ENCODE data around the gene SLC16A8. TPM values are rescaled to one million over a fixed set of nuclear protein-coding genes. Genes with fewer than 3 reads are reported as not detected.

SLC16A8 gene
- total and polyA plus RNA-seq, 9 of the 15 experiments (the other 6 are each of a cell fraction or from before 2014, with no cell fraction given): not detected

DNA sequence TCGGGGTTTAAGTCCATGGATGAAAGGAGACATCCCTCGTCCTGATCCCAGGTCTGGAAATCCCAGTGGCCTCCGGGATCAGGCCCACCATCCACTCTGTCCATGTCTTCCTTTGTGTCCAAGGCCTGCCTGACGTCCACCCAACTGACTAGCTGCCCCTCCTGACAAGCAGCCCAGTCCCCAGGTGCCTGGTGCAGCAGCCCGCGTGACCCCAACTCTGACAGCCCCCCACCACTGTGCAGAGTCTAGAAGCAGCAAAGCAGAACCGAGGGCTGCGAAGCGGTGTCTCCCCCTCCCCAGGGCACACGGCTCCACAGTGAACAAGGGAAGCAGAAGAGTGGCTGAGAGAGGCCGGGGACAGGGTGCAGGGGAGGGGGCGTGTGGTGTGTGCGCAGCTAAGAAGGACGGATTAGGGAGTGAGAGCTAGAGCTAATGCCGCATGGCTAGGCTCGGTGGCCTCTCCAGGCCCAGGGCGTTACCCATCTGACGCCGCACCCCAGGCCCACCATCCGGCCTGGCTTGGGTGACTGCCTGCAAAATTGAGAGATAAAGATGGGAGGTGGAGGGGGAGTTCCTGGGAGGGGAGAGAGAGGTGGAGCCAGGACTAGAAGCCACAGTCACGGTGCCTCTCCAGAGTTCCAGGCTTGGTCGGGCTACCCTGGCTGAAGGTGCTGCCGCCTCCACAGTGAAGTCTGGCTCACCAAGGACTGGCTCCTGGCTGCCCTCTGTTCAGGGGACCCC, 43.1 kb upstream of the SLC16A8 start (continued):
- TF ChIP-seq EP400 (IDR thresholded peaks at IDR 0.05): peak; percentile 75; the same call in 1 of the 2 replicates
- no peak for TF ChIP-seq DNMT1 (IDR thresholded peaks at IDR 0.05)
- 0 out of 2 replicates have a peak, but pooled peaks have one; percentile 25 for TF ChIP-seq GABPB1 (CRISPR knock-in tag; IDR thresholded peaks at IDR 0.05)
- no peak for TF ChIP-seq MAFK (IDR thresholded peaks at IDR 0.05; ENCODE audit: low read length)
- 0 out of 2 replicates have a peak, but pooled peaks have one; percentile 5 for TF ChIP-seq ELF4 (CRISPR knock-in tag; IDR thresholded peaks at IDR 0.05)
- peak in 1 of 2 experiments; percentile 51; a peak in 2 of 4 replicates for TF ChIP-seq NRF1 (conservative IDR thresholded peaks at IDR 0.05 in 1 of 2, IDR thresholded peaks at IDR 0.05 in 1 of 2)
- no peak for TF ChIP-seq HLTF (IDR thresholded peaks at IDR 0.05)
- no peak for TF ChIP-seq SMAD1 (IDR thresholded peaks at IDR 0.05; ENCODE audit: low read depth, low read length, partially characterized antibody)
- TF ChIP-seq ZNF165 (CRISPR knock-in tag; IDR thresholded peaks at IDR 0.05; ENCODE audit: borderline replicate concordance): no peak
- TF ChIP-seq SNRNP70 (optimal IDR thresholded peaks at IDR 0.05; ENCODE audit: low read depth, low read length): no peak
- no peak for TF ChIP-seq NR4A1 (CRISPR knock-in tag; IDR thresholded peaks at IDR 0.05)
- TF ChIP-seq NR4A1 (tag; IDR thresholded peaks at IDR 0.05): peak; percentile 56; the same call in 1 of the 2 replicates
- TF ChIP-seq PHB2 (IDR thresholded peaks at IDR 0.05; ENCODE audit: low read depth): no peak
- no peak for TF ChIP-seq MCM5 (IDR thresholded peaks at IDR 0.05; ENCODE audit: low read depth)
- no peak for TF ChIP-seq TEAD2 (tag; IDR thresholded peaks at IDR 0.05)
- TF ChIP-seq ATF7 (IDR thresholded peaks at IDR 0.05): no peak
- TF ChIP-seq NFRKB (IDR thresholded peaks at IDR 0.05; ENCODE audit: low read depth): 0 out of 2 replicates have a peak, but pooled peaks have one; percentile 51
- TF ChIP-seq, protein P1, sequence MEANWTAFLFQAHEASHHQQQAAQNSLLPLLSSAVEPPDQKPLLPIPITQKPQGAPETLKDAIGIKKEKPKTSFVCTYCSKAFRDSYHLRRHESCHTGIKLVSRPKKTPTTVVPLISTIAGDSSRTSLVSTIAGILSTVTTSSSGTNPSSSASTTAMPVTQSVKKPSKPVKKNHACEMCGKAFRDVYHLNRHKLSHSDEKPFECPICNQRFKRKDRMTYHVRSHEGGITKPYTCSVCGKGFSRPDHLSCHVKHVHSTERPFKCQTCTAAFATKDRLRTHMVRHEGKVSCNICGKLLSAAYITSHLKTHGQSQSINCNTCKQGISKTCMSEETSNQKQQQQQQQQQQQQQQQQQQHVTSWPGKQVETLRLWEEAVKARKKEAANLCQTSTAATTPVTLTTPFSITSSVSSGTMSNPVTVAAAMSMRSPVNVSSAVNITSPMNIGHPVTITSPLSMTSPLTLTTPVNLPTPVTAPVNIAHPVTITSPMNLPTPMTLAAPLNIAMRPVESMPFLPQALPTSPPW (CRISPR knock-in tag; IDR thresholded peaks at IDR 0.05): peak; percentile 48
- peak; percentile 44 for TF ChIP-seq JUND (IDR thresholded peaks at IDR 0.05; ENCODE audit: borderline replicate concordance, low read depth, low read length)
- TF ChIP-seq JUND (tag; IDR thresholded peaks at IDR 0.05; ENCODE audit: borderline replicate concordance, low read depth, low read length): peak; percentile 35; the same call in 1 of the 3 replicates
- TF ChIP-seq RAD51 (IDR thresholded peaks at IDR 0.05; ENCODE audit: borderline replicate concordance, low read depth): no peak
- TF ChIP-seq FOXA3 (CRISPR knock-in tag; conservative IDR thresholded peaks at IDR 0.05 in 1 of 2, IDR thresholded peaks at IDR 0.05 in 1 of 2): no peak
- no peak for TF ChIP-seq FOS (IDR thresholded peaks at IDR 0.05; ENCODE audit: extremely low read depth, insufficient read length)
- TF ChIP-seq CTBP1 (IDR thresholded peaks at IDR 0.05; ENCODE audit: borderline replicate concordance): peak; percentile 57; the same call in 1 of the 2 replicates
- TF ChIP-seq, protein P2, sequence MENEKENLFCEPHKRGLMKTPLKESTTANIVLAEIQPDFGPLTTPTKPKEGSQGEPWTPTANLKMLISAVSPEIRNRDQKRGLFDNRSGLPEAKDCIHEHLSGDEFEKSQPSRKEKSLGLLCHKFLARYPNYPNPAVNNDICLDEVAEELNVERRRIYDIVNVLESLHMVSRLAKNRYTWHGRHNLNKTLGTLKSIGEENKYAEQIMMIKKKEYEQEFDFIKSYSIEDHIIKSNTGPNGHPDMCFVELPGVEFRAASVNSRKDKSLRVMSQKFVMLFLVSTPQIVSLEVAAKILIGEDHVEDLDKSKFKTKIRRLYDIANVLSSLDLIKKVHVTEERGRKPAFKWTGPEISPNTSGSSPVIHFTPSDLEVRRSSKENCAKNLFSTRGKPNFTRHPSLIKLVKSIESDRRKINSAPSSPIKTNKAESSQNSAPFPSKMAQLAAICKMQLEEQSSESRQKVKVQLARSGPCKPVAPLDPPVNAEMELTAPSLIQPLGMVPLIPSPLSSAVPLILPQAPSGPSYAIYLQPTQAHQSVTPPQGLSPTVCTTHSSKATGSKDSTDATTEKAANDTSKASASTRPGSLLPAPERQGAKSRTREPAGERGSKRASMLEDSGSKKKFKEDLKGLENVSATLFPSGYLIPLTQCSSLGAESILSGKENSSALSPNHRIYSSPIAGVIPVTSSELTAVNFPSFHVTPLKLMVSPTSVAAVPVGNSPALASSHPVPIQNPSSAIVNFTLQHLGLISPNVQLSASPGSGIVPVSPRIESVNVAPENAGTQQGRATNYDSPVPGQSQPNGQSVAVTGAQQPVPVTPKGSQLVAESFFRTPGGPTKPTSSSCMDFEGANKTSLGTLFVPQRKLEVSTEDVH (IDR thresholded peaks at IDR 0.05; ENCODE audit: low read depth, partially characterized antibody): no peak
- TF ChIP-seq, protein P3, sequence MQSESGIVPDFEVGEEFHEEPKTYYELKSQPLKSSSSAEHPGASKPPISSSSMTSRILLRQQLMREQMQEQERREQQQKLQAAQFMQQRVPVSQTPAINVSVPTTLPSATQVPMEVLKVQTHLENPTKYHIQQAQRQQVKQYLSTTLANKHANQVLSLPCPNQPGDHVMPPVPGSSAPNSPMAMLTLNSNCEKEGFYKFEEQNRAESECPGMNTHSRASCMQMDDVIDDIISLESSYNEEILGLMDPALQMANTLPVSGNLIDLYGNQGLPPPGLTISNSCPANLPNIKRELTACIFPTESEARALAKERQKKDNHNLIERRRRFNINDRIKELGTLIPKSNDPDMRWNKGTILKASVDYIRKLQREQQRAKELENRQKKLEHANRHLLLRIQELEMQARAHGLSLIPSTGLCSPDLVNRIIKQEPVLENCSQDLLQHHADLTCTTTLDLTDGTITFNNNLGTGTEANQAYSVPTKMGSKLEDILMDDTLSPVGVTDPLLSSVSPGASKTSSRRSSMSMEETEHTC (IDR thresholded peaks at IDR 0.05): no peak
